Upper lobe of right lung (tissue), 1 donor: ENCODE results near the gene FARP1. TPM values are rescaled to one million over a fixed set of nuclear protein-coding genes. Genes with fewer than 3 reads are reported as not detected.
"Not testable (repeated sequence)": the region's sequence is repeated elsewhere in the genome, so short reads cannot be mapped to it uniquely, and the experiment has no call there.

ENCODE experiments used
- ATAC-seq: fragments of 200-7000 bp; cut with Tn5 transposase; one replicate; pipeline ENCODE4 v1.9.1; 2020; ENCODE audit warnings: mild to moderate bottlenecking, moderate library complexity
- DNase-seq: peaks from one replicate; pipeline ENCODE4 v3.0.0-alpha.2; 2020
- H3K27ac ChIP-seq: fragments of 200-600 bp; one replicate; pipeline ENCODE4 v1.8.0; 2022
- H3K27me3 ChIP-seq: fragments of 200-600 bp; one replicate; pipeline ENCODE4 v1.8.0; 2022; ENCODE audit warnings: mild to moderate bottlenecking
- H3K36me3 ChIP-seq: fragments of 200-600 bp; one replicate; pipeline ENCODE4 v1.8.0; 2022
- H3K4me1 ChIP-seq: fragments of 200-600 bp; one replicate; pipeline ENCODE4 v1.8.0; 2022
- H3K4me3 ChIP-seq: fragments of 200-600 bp; one replicate; pipeline ENCODE4 v1.8.0; 2022; ENCODE audit warnings: mild to moderate bottlenecking
- H3K9me3 ChIP-seq: fragments of 200-600 bp; one replicate; pipeline ENCODE4 v1.8.0; 2022
- intact Hi-C: fragments of 100-400 bp; cut with DNase I; formaldehyde crosslinking; loops from one replicate; pipeline ENCODE4 v1.11.0; 2022
- total RNA-seq: library from RNA; stranded (reverse); fragmentation: NEBNext Ultra II Directional; extraction: Animal tissue kit (Norgen Biotek cat#: 25700); gene quantifications from one replicate; pipeline ENCODE4 v1.2.1, GENCODE V29; 2021
- TF ChIP-seq, protein P1 (sequence below): fragments of 200-600 bp; IDR thresholded peaks from one replicate; pipeline ENCODE4 v1.8.0; 2022; ENCODE audit warnings: antibody characterized with exemption
- donor health status: DM: no; HTN: yes; CAD: no; lungs with severe emphysema.

FARP1 gene
- total RNA-seq, 1 donor from 2014 or later, result 95.9 TPM

- H3K4me3 ChIP-seq, result no peak overlapping the region
- no peak overlapping the region for H3K27ac ChIP-seq
- no peaks in the 10 kb centered on the region for H3K4me1 ChIP-seq
- H3K27me3 ChIP-seq, result no peaks in the 10 kb centered on the region
- ATAC-seq (no peak), DNase-seq (no peak)
- H3K9me3 ChIP-seq, result no peaks in the 10 kb centered on the region
- intact Hi-C loops, result no loop called here
- no peaks in the 10 kb centered on the region for H3K36me3 ChIP-seq
- TF ChIP-seq, protein P1, sequence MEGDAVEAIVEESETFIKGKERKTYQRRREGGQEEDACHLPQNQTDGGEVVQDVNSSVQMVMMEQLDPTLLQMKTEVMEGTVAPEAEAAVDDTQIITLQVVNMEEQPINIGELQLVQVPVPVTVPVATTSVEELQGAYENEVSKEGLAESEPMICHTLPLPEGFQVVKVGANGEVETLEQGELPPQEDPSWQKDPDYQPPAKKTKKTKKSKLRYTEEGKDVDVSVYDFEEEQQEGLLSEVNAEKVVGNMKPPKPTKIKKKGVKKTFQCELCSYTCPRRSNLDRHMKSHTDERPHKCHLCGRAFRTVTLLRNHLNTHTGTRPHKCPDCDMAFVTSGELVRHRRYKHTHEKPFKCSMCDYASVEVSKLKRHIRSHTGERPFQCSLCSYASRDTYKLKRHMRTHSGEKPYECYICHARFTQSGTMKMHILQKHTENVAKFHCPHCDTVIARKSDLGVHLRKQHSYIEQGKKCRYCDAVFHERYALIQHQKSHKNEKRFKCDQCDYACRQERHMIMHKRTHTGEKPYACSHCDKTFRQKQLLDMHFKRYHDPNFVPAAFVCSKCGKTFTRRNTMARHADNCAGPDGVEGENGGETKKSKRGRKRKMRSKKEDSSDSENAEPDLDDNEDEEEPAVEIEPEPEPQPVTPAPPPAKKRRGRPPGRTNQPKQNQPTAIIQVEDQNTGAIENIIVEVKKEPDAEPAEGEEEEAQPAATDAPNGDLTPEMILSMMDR, result no peak
Observed at GRCh38 chr13:98365302-98365701, 222.4 kb downstream of the FARP1 start.

DNA sequence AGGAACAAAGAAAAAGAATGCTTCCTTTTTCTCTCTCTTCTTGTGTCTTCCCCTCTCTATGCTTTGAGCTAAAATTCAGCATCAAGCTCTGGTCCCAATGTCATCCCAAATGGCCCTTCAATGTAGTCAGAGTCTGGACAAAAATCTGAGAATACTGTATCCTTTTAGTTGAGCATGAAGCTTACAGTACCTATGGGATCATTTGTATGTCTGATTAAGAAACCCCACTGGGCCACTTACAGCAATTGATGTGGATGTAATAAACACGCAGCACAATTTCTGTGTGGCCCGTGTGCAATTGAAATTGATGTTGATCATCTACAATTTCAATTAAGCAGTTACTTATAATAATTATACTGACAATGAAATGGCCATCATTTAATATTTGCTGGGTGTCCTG, 223.1 kb downstream of the FARP1 start:
- Histone ChIP-seq H3K36me3 (no peaks in the 10 kb centered on the region), H3K9me3 (no peaks in the 10 kb centered on the region), H3K4me3 (no peak overlapping the region), H3K27ac (no peak overlapping the region), H3K27me3 (no peaks in the 10 kb centered on the region), H3K4me1 (no peaks in the 10 kb centered on the region)
- TF ChIP-seq, protein P1, result no peak
- DNase-seq (no peak), ATAC-seq (no peak)
- intact Hi-C loops, result no loop called here

- no peaks in the 10 kb centered on the region for H3K27me3 ChIP-seq
- H3K4me1 ChIP-seq, result no peaks in the 10 kb centered on the region
- TF ChIP-seq, protein P1, result no peak
- no peak for ATAC-seq
- H3K9me3 ChIP-seq, result no peaks in the 10 kb centered on the region
- intact Hi-C loops, result no loop called here
- no peaks in the 10 kb centered on the region for H3K36me3 ChIP-seq
- DNase-seq, result no peak
- H3K27ac ChIP-seq, result no peak overlapping the region
- H3K4me3 ChIP-seq, result no peak overlapping the region
Observed at GRCh38 chr13:98366443-98366842, 223.5 kb downstream of the FARP1 start.

GRCh38 chr13:98366959-98367358, 224.1 kb downstream of the FARP1 start:
- H3K27ac ChIP-seq, result no peak overlapping the region
- intact Hi-C loops, result no loop called here
- no peak for DNase-seq
- no peak for ATAC-seq
- no peaks in the 10 kb centered on the region for H3K36me3 ChIP-seq
- no peaks in the 10 kb centered on the region for H3K27me3 ChIP-seq
- no peak overlapping the region for H3K4me3 ChIP-seq
- TF ChIP-seq, protein P1, result no peak
- no peaks in the 10 kb centered on the region for H3K9me3 ChIP-seq
- no peaks in the 10 kb centered on the region for H3K4me1 ChIP-seq

DNA sequence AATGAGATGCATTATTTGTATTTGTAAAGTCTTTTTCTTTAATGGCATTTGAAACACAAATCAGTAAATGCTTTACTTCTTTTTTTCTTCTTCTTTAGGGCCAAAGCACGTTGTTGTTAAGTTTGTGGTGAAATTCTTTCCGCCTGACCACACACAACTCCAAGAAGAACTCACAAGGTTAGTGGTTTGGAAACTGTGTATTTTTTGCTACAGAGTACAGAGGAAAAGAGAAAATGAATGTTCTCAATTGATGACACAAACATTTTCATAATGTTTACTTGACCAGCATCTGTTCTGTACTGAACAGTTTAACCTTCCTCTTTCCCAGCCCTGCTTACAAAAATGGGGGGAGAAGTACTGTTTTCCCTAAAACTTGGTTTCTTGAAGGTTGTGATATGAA, 225.1 kb downstream of the FARP1 start:
- Histone ChIP-seq H3K9me3 (no peaks in the 10 kb centered on the region), H3K27ac (no peak overlapping the region), H3K4me1 (no peaks in the 10 kb centered on the region), H3K4me3 (no peak overlapping the region), H3K27me3 (no peaks in the 10 kb centered on the region), H3K36me3 (no peaks in the 10 kb centered on the region)
- DNase-seq (no peak), ATAC-seq (no peak)
- intact Hi-C loops, result no loop called here
- TF ChIP-seq, protein P1, result no peak

GRCh38 chr13:98369520-98369919, 226.6 kb downstream of the FARP1 start:
- H3K27ac ChIP-seq, H3K36me3 ChIP-seq, H3K27me3 ChIP-seq, intact Hi-C loops, H3K9me3 ChIP-seq, ATAC-seq, H3K4me3 ChIP-seq, DNase-seq, H3K4me1 ChIP-seq: not testable (repeated sequence)
